ENCODE measurements around the gene ADIPOR2.
"Not testable (repeated sequence)": the region's sequence is repeated elsewhere in the genome, so short reads cannot be mapped to it uniquely, and the experiment has no call there.

- TF ChIP-seq CTCF, POLR2AphosphoS5, POLR2A (IDR thresholded peaks at IDR 0.05): not testable (repeated sequence)
Measured at GRCh38 chr12:1712852-1713251, 22.0 kb downstream of the ADIPOR2 start.

All from stomach (tissue), 4 donors.